HTR-8/SVneo (cell line): ENCODE measurements around the gene FNDC3B.

Experiments
- DNase-seq: peaks from one replicate; pipeline ENCODE4 v3.0.0; 2011; ENCODE audit warnings: low spot score, mixed read lengths; ENCODE audit not compliant: insufficient read length
- FAIRE-seq: peaks from 2 replicates; lab custom pipeline; 2011; peaks lifted over from hg19 to GRCh38; lab: Jason Lieb, UNC

Gene FNDC3B

GRCh38 chr3:172070269-172070668 is 30.9 kb downstream of the FNDC3B start:
- DNase-seq (no peak), FAIRE-seq (no peak)

- no peak for FAIRE-seq
These were observed 31.4 kb downstream of the FNDC3B start for GRCh38 chr3:172070802-172071201.

GRCh38 chr3:172071780-172072330 is 32.5 kb downstream of the FNDC3B start:
- DNase-seq (no peak), FAIRE-seq (no peak)

More at GRCh38 chr3:172070802-172071201, 31.4 kb downstream of the FNDC3B start:
- no peak for DNase-seq

- DNase-seq, result no peak
- FAIRE-seq, result no peak
These were observed 33.2 kb downstream of the FNDC3B start for GRCh38 chr3:172072543-172072942.

DNA sequence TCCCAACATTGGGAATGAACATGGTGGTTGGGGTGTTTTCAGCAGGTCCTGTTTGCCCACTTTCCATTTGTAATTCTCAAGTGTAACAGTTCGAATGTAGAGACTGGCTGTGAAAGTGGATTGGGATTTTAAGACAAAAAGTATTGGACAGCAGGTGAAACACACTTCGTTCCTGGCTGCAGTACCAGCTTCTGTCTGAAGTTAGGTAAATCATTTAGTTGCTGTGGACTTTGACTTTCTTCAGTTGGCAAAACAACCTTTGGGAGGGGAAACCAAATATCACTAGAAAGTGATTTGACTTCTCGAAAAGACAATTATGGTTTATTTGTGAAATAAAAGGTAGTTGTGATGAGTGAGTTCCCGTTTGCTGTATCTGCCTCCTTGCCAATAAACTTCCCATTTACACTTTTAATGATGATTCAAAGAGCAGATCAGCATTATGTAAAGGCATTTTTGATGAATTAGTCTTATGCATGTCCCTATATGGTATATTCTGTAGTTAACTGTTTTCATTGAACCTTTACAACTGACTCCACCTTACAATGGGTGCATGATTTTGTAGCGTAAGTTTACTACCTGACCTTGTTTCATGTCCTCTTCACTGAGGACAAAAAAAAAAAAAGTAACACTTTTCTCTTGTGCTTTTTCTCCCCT is 34.0 kb downstream of the FNDC3B start:
- FAIRE-seq (no peak), DNase-seq (no peak)

GRCh38 chr3:172074032-172074431 is 34.7 kb downstream of the FNDC3B start:
- DNase-seq, result no peak
- no peak for FAIRE-seq

- FAIRE-seq (no peak), DNase-seq (no peak)
These were observed 35.2 kb downstream of the FNDC3B start for GRCh38 chr3:172074586-172074985.

DNA sequence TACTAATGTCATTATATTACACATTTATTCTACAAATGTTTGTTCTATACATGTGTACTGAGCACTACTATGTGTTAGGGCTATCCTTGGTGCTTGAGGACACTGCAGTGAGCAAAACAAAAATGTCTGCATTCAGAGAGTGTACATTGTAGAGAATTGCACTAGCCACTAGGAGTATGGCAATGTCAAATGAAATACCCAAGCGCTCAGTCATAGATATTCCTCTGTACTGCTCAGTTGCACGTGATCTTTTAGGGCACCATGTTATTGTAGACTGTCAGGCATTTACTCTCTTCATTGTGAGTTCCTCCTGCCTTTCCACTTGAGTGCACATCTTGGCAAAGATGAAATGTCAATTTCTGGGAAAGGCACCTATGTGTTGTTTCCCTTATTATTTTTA is 36.8 kb downstream of the FNDC3B start:
- DNase-seq (no peak), FAIRE-seq (no peak)

GRCh38 chr3:172077197-172077757 is 37.9 kb downstream of the FNDC3B start:
- DNase-seq (no peak), FAIRE-seq (no peak)

DNA sequence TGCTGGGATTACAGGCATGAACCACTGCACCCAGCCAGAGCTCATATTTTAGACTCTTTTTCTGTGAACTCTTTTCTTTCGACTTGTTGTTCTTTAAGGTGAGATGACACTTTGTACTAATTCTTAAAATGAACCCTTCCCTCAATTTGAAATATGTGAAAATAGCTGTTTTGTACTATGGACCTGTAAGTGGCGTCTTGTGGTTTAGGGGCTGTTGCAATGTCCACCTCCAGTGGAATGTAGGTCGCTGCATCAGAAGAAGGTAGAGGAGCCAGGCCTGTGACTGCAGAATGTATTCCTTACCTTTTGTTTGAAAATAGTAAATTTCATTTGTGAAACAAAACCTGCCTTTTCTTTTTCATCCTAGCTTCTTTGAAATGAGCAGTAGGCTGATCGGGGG is 38.9 kb downstream of the FNDC3B start:
- no peak for FAIRE-seq

GRCh38 chr3:172078721-172079120 is 39.3 kb downstream of the FNDC3B start:
- no peak for DNase-seq
- FAIRE-seq, result no peak

More for the DNA sequence above, 38.9 kb downstream of the FNDC3B start:
- DNase-seq, result no peak

DNA sequence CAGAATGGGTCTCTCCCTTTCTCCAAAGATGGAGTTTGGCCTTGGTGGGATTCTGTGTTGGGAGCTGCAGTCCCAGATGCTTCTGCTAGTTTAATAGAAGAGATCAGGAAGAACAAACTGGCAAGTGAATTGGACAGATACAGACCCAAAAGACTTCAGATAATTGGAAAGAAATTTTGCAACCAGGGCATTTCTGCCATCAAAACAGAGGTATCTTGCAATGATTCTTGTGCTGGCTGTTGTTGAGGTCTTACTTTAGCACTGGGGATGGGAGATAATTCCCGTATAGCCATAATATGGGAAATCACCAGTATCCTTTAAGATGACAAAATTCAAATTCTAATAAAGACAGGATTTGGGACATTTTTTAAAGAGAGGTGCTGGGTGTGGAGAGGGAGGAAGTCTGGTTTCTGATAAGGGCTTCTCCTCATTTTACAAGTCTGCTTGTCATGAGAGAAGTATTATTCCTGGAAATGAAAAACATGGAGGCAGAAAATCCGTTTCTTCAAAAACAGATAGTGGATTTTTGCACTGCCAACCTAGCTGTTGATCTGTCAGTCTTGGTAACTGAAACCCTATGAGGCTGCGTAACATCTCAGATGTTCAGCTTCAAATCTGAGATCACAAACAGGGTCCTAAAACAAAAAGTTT is 40.1 kb downstream of the FNDC3B start:
- FAIRE-seq (no peak), DNase-seq (no peak)

DNA sequence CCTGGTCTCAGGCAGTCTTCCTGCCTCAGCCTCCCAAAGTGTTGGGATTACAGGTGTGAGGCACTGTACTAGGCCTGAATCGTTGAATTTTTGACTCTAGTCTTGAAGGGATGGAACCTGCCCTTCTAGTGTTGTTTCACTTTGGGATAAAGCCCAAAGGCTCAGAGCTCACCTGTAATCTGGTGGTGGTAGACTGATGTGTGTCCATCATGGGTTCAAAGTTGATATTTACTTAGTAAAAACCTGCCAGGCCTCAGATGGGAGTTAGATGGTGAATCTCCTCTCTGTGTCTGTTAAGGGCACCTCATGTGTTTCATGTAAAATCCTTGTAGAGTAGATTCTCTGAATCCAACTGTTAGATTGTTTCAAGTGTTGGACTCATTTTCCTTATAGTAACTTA is 41.1 kb downstream of the FNDC3B start:
- FAIRE-seq, result no peak

GRCh38 chr3:172082269-172082668 is 42.9 kb downstream of the FNDC3B start:
- DNase-seq (no peak), FAIRE-seq (no peak)

More for the DNA sequence above, 41.1 kb downstream of the FNDC3B start:
- no peak for DNase-seq

DNA sequence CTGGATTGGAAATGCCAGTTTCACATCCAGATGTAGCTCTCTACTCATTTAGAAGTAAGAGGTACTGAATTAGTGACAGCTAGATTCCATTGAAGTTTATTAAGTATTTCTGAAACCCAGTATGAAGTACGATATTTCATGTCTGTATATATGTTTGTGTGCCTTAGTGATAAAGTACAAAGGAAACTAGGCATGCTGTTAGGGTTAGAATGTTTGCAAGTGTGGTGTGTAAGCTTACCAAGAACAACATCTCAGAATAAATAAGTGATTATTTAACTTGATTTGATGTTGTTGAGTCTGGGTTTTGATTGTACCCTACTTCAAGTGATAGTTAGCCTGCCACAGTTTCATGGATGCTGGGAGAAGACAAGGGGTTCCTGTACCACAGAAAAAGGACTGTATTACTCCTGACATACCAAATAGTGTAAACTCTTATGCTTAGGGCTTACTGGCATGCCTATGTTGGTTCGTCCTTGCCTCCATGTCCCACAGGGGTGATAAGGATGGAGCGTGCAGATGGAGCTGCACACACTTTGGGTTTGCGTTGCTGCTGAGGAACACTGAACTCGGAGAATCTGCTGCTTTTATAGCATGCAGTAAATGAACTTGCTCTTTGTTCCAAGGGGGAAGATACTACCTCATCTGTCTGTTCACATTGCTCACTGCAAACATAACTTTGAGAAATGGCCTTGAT is 43.6 kb downstream of the FNDC3B start:
- DNase-seq, result no peak
- no peak for FAIRE-seq

DNA sequence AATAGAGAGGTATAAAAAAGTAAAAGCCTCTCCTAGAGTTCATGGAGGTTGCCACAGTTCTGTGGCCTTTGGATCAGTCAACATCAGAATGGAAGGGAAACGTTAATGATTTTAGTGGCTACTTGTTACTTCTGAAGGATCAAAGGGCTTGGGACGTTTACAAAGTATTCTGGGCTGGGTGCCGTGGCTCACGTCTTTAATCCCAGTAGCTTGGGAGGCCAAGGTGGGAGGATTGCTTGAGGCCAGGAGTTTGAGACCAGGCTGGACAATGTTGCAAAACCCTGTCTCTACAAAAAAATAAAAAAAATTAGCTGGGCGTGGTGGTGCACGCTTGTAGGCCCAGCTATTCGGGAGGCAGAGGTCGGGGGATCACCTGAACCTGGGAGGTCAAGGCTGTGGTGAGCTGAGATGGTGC is 44.6 kb downstream of the FNDC3B start:
- FAIRE-seq (no peak), DNase-seq (no peak)

- no peak for FAIRE-seq
These were observed 45.6 kb downstream of the FNDC3B start for GRCh38 chr3:172084871-172085556.

DNA sequence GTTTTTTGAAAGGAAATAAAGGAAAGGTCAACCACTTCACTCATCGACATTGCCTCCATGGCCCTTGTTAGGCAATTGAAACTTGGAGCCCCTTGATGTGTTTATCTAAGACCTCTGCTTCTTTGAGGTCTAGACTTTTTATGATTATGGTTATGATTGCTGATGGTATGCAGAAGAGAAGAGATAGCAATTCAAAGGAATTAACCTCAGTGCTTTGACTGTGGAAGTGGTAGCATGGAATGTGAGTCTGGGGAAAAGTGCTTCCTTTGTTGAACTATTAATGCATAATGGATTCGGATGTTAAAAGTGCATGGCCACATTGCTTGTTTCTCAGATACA is 46.1 kb downstream of the FNDC3B start:
- DNase-seq (no peak), FAIRE-seq (no peak)

More at GRCh38 chr3:172084871-172085556, 45.6 kb downstream of the FNDC3B start:
- no peak for DNase-seq

GRCh38 chr3:172086071-172086470 is 46.7 kb downstream of the FNDC3B start:
- FAIRE-seq (no peak), DNase-seq (no peak)

DNA sequence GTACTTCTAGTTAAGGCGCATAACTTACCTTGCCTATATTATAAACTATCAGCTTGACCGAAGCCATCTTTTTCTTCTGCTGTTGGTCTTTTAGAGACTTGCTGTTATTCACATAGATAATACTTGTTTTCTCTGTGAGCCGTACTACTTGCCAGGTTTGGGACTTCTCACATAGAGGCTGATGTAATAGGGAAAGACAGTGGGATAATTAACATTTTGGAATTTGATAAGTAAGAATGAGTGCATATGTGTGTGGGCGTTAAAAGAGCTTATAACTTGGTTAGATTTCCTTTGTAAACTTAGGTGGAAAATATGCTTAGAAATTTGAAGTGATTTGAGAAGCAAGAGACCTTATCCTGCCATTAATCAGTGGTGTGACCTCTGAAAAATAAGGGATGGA is 47.8 kb downstream of the FNDC3B start:
- FAIRE-seq (no peak), DNase-seq (no peak)
